Measurements from ENCODE around the gene SH2D1B.

The SH2D1B gene

GRCh38 chr1:162407539-162407938, 4.4 kb downstream of the SH2D1B start:
- no peak for TF ChIP-seq CTCF (IDR thresholded peaks at IDR 0.05; ENCODE audit: low read depth, low read length)
- no peak for DNase-seq (ENCODE audit: extremely low read depth, low read depth)

GRCh38 chr1:162406811-162407210, 5.1 kb downstream of the SH2D1B start:
- no peak for TF ChIP-seq CTCF (IDR thresholded peaks at IDR 0.05; ENCODE audit: low read depth, low read length)
- no peak for DNase-seq (ENCODE audit: extremely low read depth, low read depth)

GRCh38 chr1:162405800-162406199, 6.1 kb downstream of the SH2D1B start:
- TF ChIP-seq CTCF (IDR thresholded peaks at IDR 0.05; ENCODE audit: low read depth, low read length): no peak
- DNase-seq (ENCODE audit: extremely low read depth, low read depth): no peak

- no peak for DNase-seq (ENCODE audit: extremely low read depth, low read depth)
- no peak for TF ChIP-seq CTCF (IDR thresholded peaks at IDR 0.05; ENCODE audit: low read depth, low read length)
Observed at GRCh38 chr1:162404550-162405160, 7.3 kb downstream of the SH2D1B start.

- no peak for TF ChIP-seq CTCF (IDR thresholded peaks at IDR 0.05; ENCODE audit: low read depth, low read length)
- DNase-seq (ENCODE audit: extremely low read depth, low read depth): no peak
Observed at GRCh38 chr1:162400790-162401355, 11.1 kb downstream of the SH2D1B start.

- DNase-seq (ENCODE audit: extremely low read depth, low read depth): no peak
- TF ChIP-seq CTCF (IDR thresholded peaks at IDR 0.05; ENCODE audit: low read depth, low read length): no peak
Observed at GRCh38 chr1:162398999-162399580, 12.8 kb downstream of the SH2D1B start.

- DNase-seq (ENCODE audit: extremely low read depth, low read depth): no peak
- TF ChIP-seq CTCF (IDR thresholded peaks at IDR 0.05; ENCODE audit: low read depth, low read length): no peak
Observed at GRCh38 chr1:162397943-162398560, 13.9 kb downstream of the SH2D1B start.

All from AG09319 (cell line).